Muscle layer of colon (tissue), 2 donors: ENCODE measurements around the gene C1orf21.

Experiments
- H3K27ac ChIP-seq: one replicate; pipeline ENCODE4 v1.7.0; 2013; ENCODE audit warnings: low read depth, mild to moderate bottlenecking, low read length, moderate library complexity
- H3K27me3 ChIP-seq, 2 donors: one replicate each; pipeline ENCODE4 v1.7.0; 2013; ENCODE audit warnings: low read length in 2 of 2, mild to moderate bottlenecking in 2 of 2; ENCODE audit not compliant: insufficient read depth in 2 of 2, control insufficient read depth in 1 of 2
- H3K36me3 ChIP-seq: one replicate; pipeline ENCODE4 v1.7.0; 2013; ENCODE audit warnings: mild to moderate bottlenecking, low read length; ENCODE audit not compliant: insufficient read depth
- H3K4me1 ChIP-seq: one replicate; pipeline ENCODE4 v1.7.0; 2013; ENCODE audit warnings: mild to moderate bottlenecking, low read length; ENCODE audit not compliant: insufficient read depth
- H3K4me3 ChIP-seq, 2 donors: one replicate each; pipeline ENCODE4 v1.7.0; 2013; ENCODE audit warnings: low read length in 2 of 2, low read depth in 1 of 2, mild to moderate bottlenecking in 1 of 2, moderate library complexity in 1 of 2
- H3K9ac ChIP-seq: one replicate; pipeline ENCODE4 v1.7.0; 2013; ENCODE audit warnings: low read length
- H3K9me3 ChIP-seq: one replicate; pipeline ENCODE4 v1.7.0; 2013; ENCODE audit warnings: mild to moderate bottlenecking, low read length
- donor health status: abdominal sarcoma.
- donor health status: Adenocarcinoma of cecum.

The C1orf21 gene

DNA sequence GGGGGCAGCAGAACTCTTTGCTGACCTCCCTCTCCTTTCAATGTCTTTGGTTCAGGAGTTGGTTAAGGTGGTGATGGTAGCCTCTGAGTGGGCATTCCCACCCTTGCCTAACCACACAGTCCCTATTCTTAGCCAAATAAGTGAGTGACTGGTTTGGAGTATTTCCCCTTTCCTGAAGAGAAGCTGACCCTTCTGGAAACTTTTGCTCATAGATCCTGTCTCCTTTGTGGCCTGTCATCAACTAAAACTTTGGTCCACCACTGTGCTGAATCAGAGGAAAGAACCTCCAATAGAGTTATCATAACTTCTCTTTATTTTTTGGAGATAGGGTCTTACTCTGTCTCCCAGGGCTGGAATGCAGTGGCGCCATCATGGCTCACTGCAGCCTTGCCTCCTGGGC, 31.1 kb downstream of the C1orf21 start:
- Histone ChIP-seq H3K27me3 (no peaks in the 10 kb centered on the region), H3K36me3 (no peaks in the 10 kb centered on the region), H3K9ac (no peak overlapping the region), H3K4me1 (peaks cover 22% of the 10 kb centered on the region), H3K9me3 (no peaks in the 10 kb centered on the region), H3K27ac (no peak overlapping the region), H3K4me3 (no peak overlapping the region)

DNA sequence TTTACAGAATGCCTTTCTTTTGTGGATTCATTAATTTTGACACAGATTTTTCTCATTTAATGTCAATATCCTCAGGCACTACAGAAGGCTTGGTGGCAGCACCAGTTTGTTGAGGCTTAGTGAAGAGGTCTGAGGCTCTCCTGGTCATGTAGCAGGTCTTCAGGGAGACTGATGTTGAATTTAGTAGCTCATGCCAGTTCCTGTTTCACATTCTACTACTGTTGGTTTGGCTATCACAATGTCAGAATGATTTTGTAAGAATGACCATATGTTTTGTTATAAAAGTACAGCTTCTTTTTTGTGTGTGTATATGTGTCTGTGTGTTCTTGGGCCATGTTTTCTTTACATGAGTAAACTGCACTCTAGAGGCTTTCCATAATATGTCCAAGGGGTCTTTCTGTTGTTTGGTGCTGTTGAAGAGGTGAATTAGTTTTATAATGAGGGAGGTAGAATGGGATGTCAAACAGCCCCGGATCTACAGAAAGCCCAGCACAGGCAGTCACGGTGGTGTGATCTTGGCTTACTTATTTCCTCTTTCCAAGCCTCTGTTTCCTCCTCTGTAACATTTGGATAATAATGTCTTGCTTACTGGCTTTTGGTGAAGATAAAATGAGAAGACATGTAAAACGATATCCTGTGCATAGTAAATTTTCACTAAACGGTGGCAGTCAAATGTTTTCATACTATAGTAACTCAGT, 32.0 kb downstream of the C1orf21 start:
- Histone ChIP-seq H3K4me1 (peaks cover 22% of the 10 kb centered on the region), H3K27ac (no peak overlapping the region), H3K9me3 (no peaks in the 10 kb centered on the region), H3K36me3 (no peaks in the 10 kb centered on the region), H3K9ac (no peak overlapping the region), H3K4me3 (no peak overlapping the region), H3K27me3 (no peaks in the 10 kb centered on the region)

DNA sequence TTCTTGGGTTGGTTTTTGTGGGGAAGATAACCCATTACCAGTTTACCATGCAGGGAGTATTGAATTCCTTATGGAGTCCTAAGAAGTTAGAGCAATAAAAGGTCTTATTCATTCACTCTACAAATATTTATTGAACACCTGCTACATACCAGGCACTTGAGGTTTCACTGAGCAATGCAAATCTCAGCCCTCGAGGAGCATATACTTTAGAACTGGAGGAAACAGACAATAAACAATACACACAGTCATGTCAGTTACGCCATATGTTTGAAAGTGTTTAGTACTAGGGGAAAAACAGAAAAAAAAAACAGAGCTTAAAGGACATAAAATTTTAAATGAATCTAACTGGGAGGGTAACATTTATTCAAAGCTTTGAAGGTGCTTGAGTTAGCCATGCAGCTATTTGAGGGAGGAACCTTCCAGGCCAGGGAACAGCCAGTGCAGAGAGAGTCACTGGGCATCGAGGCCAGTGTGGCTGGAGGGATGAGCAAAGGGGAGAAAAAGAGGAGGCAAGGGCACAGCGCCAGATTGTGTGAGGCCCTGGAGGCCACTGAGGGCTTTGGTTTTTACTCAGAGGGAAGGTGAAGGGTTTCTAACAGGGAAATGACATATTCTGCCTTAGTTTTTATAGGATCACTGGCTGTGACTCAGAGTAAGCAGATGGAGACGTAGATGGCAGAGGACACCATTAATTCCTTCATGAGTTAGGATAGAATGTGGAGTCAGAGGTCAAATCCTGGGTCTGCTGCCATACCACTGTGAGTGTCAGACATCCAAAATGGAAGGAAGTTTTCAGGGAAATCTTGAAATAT, 32.7 kb downstream of the C1orf21 start:
- no peak overlapping the region for H3K27ac ChIP-seq

DNA sequence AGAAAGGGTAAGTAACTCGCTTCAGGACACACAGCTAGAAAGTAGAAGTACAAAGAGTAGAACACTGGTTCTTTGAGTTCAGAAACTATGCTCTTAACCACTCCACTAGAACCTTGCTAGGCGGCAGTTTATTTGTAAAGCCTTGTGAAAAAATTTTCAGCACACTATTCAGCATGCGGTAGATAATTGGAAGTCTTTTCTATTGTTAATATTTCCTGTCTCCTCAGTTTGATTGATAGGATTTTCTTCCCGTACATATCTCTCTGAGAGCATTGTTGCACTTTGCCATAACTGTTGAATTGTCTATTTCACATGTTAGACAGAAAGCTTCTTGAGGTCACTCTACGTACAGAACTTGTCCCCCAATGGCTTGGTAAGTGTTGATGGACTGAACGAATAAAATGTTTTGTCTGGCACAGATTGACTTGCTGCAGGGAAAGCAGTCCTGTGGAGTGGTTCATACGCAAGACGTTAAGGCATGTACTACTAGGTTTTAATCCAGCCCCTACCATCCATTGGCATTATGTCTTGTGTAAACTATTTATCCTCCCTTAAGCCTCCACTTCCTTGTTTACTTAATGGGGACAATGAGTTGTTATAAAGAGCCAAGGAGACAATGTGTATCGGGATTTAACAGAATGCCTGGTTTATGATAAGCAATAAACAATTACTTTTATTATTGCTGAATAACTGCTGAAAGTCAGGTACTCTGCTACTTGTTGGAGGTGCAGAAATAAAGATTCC, 35.8 kb downstream of the C1orf21 start:
- Histone ChIP-seq H3K36me3 (no peaks in the 10 kb centered on the region), H3K9ac (no peak overlapping the region), H3K9me3 (no peaks in the 10 kb centered on the region), H3K27ac (no peak overlapping the region), H3K4me1 (peaks cover 16% of the 10 kb centered on the region), H3K27me3 (no peaks in the 10 kb centered on the region), H3K4me3 (no peak overlapping the region)

More for the DNA sequence above, 32.7 kb downstream of the C1orf21 start:
- no peaks in the 10 kb centered on the region for H3K36me3 ChIP-seq
- peaks cover 22% of the 10 kb centered on the region for H3K4me1 ChIP-seq
- H3K9me3 ChIP-seq = no peaks in the 10 kb centered on the region
- no peaks in the 10 kb centered on the region for H3K27me3 ChIP-seq
- H3K4me3 ChIP-seq = no peak overlapping the region
- no peak overlapping the region for H3K9ac ChIP-seq

DNA sequence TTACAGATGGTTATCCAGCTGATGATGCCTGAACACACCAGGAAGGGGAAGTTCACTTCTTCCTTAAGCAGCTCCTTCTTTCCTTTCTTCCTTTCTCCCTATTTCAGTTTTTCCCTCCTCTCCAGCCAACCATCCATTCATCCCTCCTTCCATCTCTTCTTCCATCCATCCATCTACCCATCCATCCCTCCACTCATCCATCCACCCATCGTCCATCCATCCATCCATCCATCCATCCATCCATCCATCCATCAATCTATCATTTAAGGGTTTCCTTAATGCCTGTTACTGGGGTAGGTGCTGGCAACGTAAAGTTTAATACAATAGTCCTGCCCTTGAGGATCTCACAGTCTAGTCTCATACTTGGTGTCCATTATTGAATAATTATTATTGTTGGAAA, 36.8 kb downstream of the C1orf21 start:
- no peak overlapping the region for H3K27ac ChIP-seq
- no peaks in the 10 kb centered on the region for H3K36me3 ChIP-seq
- H3K9me3 ChIP-seq = no peaks in the 10 kb centered on the region
- H3K4me1 ChIP-seq = peaks cover 16% of the 10 kb centered on the region
- no peaks in the 10 kb centered on the region for H3K27me3 ChIP-seq
- H3K4me3 ChIP-seq = no peak overlapping the region
- no peak overlapping the region for H3K9ac ChIP-seq

DNA sequence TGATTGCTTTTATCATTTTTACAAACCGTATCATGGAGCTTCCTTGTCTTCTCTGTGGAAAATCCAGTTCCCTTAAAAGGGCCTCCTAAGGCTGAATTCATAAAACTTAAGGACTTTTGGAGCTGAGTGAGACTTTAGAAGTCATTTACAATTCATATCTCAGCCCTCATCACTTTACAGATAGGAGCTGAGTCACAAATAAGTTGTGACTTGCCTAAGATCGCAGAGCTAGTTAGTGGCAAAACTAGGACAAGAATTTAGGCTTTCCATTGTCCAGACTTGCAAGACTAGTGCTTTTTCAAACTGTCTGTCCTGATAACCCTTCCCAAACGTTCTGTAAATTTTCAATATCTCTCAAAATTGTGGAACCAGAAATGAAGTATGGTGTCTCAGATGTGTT, 37.3 kb downstream of the C1orf21 start:
- no peak overlapping the region for H3K9ac ChIP-seq
- H3K27ac ChIP-seq = no peak overlapping the region
- no peak overlapping the region for H3K4me3 ChIP-seq
- H3K27me3 ChIP-seq = no peaks in the 10 kb centered on the region
- no peaks in the 10 kb centered on the region for H3K36me3 ChIP-seq
- peaks cover 16% of the 10 kb centered on the region for H3K4me1 ChIP-seq
- H3K9me3 ChIP-seq = no peaks in the 10 kb centered on the region

DNA sequence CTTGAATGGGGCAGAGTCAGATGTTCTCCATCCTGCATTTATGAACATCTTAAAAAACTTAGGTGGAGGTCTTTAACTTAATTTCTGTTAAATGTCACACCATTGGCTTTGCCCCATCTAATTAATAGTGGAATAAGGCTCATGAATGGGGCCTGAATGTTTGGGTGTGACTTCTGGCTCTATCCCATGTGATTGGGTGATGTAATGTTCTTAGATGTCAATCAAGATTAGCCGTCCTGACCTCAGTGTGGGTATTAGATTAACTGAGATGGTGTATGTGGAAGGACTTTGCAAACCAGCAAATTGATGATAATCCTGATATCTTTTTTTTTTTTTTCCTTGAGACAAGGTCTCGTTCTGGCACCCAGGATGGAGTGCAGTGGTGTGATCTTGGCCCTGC, 38.1 kb downstream of the C1orf21 start:
- H3K27me3 ChIP-seq = no peaks in the 10 kb centered on the region
- H3K9ac ChIP-seq = no peak overlapping the region
- no peak overlapping the region for H3K4me3 ChIP-seq
- H3K27ac ChIP-seq = no peak overlapping the region
- no peaks in the 10 kb centered on the region for H3K36me3 ChIP-seq
- H3K4me1 ChIP-seq = peaks cover 11% of the 10 kb centered on the region
- H3K9me3 ChIP-seq = no peaks in the 10 kb centered on the region

DNA sequence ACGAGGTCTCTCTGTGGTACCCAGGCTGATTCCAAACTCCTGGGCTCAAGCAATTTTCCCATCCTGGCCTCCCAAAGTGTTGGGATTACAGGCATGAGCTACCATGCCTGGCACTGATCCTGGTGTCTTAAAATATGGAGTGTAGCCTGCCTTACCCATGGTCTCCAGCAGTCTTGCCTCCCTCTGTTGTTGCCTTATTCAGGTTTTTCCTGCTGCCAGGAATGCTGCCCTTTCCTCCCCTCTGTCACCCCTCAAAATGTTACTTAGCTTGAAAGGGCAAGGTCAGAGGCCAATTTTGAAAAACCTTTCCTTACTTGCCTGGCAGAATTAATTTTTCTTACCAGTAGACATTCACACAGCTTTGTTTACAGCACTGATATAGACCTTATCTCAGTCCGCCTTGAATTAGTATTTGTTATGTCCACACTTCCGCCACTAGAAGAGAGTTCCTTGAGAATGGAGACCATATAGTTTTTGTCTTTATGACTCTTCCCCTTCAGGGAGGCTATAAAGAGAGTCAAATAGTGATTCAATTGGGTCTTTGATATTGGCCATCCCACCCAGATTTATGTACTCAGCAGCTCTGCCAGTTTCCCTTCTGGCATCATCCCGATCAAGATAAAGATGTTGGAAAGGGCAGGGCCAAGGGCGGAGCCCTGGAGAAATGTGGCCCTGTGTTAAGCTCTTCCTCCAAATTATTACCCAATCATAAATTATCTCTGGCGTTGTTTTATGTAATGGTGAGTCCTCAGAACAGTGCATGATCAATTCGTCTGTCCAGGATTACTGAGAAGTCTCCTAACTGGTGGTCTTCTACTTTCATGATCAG, 38.8 kb downstream of the C1orf21 start:
- no peak overlapping the region for H3K9ac ChIP-seq
- no peak overlapping the region for H3K27ac ChIP-seq
- H3K36me3 ChIP-seq = no peaks in the 10 kb centered on the region
- H3K27me3 ChIP-seq = no peaks in the 10 kb centered on the region
- H3K4me1 ChIP-seq = peaks cover 4% of the 10 kb centered on the region
- H3K9me3 ChIP-seq = no peaks in the 10 kb centered on the region
- H3K4me3 ChIP-seq = no peak overlapping the region

DNA sequence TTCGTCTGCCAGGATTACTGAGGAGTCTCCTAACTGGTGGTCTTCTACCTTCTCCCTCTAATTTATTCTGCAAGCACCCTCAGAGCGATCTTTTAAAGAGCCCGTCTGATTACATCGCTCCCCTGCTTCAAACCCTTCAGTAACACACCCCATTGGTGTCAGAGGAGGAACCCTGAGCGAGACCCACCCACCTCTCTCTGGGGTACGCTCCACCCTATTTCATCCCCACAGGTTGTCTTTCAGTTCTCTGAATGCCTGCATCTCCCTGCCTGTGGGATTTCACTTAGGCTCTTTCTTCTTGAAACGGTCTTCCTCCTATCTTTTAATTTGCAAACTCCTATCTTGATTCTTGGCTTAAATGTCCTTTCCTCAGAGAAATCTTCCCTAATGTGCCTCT, 39.4 kb downstream of the C1orf21 start:
- Histone ChIP-seq H3K27ac (no peak overlapping the region), H3K9me3 (no peaks in the 10 kb centered on the region), H3K9ac (no peak overlapping the region), H3K4me3 (no peak overlapping the region), H3K27me3 (no peaks in the 10 kb centered on the region), H3K36me3 (no peaks in the 10 kb centered on the region), H3K4me1 (peaks cover 4% of the 10 kb centered on the region)

DNA sequence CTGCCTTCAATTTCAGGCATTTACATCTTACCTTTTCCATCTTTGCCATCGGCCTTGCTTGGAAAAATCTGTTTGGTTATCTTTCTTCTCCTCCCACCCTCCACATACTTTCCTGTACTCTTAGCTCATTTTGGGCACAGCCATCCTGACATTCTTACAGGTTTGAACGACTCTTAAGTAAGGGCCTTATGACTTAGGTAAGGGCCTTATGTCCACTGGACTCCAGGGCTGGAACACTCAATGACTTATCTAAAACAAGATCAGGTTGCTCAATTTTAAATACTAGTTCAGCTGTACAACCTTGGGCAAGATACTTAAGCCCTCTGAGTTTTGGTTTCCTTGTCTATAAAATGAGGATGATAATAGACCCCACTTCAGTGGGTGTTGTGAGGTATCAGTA, 40.9 kb downstream of the C1orf21 start:
- no peak overlapping the region for H3K9ac ChIP-seq
- no peaks in the 10 kb centered on the region for H3K36me3 ChIP-seq
- peaks cover 4% of the 10 kb centered on the region for H3K4me1 ChIP-seq
- no peaks in the 10 kb centered on the region for H3K9me3 ChIP-seq
- no peak overlapping the region for H3K27ac ChIP-seq
- H3K27me3 ChIP-seq = no peaks in the 10 kb centered on the region
- H3K4me3 ChIP-seq = no peak overlapping the region

DNA sequence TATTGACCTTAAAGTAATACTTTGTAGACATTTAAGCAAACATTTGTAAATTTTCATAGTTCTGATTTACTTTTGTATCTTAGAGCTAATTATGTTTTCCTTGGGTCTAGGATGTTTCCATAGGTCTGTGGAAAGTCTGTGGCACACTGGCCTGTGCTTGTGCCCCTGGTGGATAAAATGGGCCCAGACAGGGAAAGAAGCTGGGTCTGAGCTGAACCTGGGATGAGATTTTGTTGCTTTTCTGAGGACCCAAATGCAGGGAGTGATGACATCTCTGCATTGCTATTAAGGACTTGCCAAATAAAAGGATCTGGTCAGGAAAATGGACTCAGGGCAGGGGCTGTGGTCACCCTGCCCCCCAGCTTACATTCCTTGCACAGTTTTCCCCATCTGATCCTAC, 41.8 kb downstream of the C1orf21 start:
- no peak overlapping the region for H3K9ac ChIP-seq
- H3K9me3 ChIP-seq = no peaks in the 10 kb centered on the region
- no peaks in the 10 kb centered on the region for H3K27me3 ChIP-seq
- no peaks in the 10 kb centered on the region for H3K36me3 ChIP-seq
- H3K27ac ChIP-seq = no peak overlapping the region
- H3K4me3 ChIP-seq = no peak overlapping the region
- peaks cover 4% of the 10 kb centered on the region for H3K4me1 ChIP-seq
